Loucy (cell line): Measurements from ENCODE around the gene ST8SIA5.

Experiments
- EZH2phosphoT487 ChIP-seq: fragments of 200-600 bp; IDR thresholded peaks from 2 replicates; pipeline ENCODE4 v1.6.1; 2018; ENCODE audit warnings: antibody characterized with exemption, mild to moderate bottlenecking, moderate library complexity, borderline replicate concordance
- TF ChIP-seq, protein P1 (sequence below): fragments of 200-600 bp; sonication (generic); conservative IDR thresholded peaks from 2 replicates; pipeline ENCODE4 v1.5.1; 2014; ENCODE audit warnings: mild to moderate bottlenecking, antibody characterized with exemption, low read length

GRCh38 chr18:46738491-46738890, 18.4 kb downstream of the ST8SIA5 start:
- TF ChIP-seq, protein P1, sequence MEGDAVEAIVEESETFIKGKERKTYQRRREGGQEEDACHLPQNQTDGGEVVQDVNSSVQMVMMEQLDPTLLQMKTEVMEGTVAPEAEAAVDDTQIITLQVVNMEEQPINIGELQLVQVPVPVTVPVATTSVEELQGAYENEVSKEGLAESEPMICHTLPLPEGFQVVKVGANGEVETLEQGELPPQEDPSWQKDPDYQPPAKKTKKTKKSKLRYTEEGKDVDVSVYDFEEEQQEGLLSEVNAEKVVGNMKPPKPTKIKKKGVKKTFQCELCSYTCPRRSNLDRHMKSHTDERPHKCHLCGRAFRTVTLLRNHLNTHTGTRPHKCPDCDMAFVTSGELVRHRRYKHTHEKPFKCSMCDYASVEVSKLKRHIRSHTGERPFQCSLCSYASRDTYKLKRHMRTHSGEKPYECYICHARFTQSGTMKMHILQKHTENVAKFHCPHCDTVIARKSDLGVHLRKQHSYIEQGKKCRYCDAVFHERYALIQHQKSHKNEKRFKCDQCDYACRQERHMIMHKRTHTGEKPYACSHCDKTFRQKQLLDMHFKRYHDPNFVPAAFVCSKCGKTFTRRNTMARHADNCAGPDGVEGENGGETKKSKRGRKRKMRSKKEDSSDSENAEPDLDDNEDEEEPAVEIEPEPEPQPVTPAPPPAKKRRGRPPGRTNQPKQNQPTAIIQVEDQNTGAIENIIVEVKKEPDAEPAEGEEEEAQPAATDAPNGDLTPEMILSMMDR, result no peak
- TF ChIP-seq EZH2phosphoT487, result no peak
